ENCODE measurements around the gene SETD7.

Gene SETD7

DNA sequence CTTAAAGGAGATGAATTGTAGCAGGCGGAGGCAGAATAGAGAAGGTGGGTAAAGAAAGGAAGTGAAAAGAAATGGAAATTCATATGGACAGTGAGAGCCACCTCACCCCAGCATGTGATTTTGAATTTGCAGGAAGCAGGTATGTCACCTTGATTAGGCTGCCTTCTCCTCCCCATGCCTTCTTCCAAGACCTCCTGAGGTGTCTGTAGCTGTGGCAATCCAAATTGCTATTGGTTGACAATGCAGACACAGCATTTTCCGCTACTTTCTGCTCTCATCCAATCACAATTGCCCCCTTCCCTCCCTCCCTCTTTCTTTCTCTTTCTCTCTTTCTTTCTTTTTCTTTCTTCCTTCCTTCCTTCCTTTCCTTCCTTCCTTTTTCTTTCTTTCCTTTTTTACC lies 63.6 kb downstream of the SETD7 start:
- TF ChIP-seq, protein P1, sequence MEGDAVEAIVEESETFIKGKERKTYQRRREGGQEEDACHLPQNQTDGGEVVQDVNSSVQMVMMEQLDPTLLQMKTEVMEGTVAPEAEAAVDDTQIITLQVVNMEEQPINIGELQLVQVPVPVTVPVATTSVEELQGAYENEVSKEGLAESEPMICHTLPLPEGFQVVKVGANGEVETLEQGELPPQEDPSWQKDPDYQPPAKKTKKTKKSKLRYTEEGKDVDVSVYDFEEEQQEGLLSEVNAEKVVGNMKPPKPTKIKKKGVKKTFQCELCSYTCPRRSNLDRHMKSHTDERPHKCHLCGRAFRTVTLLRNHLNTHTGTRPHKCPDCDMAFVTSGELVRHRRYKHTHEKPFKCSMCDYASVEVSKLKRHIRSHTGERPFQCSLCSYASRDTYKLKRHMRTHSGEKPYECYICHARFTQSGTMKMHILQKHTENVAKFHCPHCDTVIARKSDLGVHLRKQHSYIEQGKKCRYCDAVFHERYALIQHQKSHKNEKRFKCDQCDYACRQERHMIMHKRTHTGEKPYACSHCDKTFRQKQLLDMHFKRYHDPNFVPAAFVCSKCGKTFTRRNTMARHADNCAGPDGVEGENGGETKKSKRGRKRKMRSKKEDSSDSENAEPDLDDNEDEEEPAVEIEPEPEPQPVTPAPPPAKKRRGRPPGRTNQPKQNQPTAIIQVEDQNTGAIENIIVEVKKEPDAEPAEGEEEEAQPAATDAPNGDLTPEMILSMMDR (IDR thresholded peaks at IDR 0.05; ENCODE audit: low read depth, low read length): no peak
- TF ChIP-seq MYC (IDR thresholded peaks at IDR 0.05; ENCODE audit: low read depth, low read length) (no peak), POLR2A (IDR thresholded peaks at IDR 0.05; ENCODE audit: extremely low read depth, insufficient read length) (no peak)
- TF ChIP-seq, protein P2, sequence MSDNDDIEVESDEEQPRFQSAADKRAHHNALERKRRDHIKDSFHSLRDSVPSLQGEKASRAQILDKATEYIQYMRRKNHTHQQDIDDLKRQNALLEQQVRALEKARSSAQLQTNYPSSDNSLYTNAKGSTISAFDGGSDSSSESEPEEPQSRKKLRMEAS (IDR thresholded peaks at IDR 0.05; ENCODE audit: low read depth, low read length): no peak
- no peak for DNase-seq (ENCODE audit: low read depth)
- no peak overlapping the region for H3K4me3 ChIP-seq (ENCODE audit: low read depth, low read length)

DNA sequence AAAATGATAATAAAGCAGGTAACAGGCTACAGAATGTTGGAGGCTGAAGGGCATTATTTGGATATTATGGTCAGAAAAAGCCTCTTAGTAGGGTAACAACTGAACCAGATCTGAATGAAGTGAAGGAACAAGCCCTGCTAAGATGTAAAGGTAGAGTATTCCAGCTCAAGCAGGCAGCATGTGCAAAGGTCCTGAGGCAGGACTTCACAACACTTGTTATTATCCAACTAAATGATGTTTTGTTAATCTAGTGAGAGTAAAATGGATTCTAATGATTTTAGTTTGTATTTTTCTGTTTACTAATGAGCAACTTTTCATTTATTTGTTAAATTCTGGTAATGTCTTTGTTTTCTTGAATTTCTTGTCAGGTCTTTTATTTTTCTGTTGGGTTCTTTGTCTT lies 66.4 kb downstream of the SETD7 start:
- H3K4me3 ChIP-seq (ENCODE audit: low read depth, low read length): no peak overlapping the region
- TF ChIP-seq MYC (IDR thresholded peaks at IDR 0.05; ENCODE audit: low read depth, low read length): no peak
- TF ChIP-seq, protein P2 (IDR thresholded peaks at IDR 0.05; ENCODE audit: low read depth, low read length): no peak
- TF ChIP-seq, protein P1 (IDR thresholded peaks at IDR 0.05; ENCODE audit: low read depth, low read length): no peak
- TF ChIP-seq POLR2A (IDR thresholded peaks at IDR 0.05; ENCODE audit: extremely low read depth, insufficient read length): no peak
- DNase-seq (ENCODE audit: low read depth): no peak

DNA sequence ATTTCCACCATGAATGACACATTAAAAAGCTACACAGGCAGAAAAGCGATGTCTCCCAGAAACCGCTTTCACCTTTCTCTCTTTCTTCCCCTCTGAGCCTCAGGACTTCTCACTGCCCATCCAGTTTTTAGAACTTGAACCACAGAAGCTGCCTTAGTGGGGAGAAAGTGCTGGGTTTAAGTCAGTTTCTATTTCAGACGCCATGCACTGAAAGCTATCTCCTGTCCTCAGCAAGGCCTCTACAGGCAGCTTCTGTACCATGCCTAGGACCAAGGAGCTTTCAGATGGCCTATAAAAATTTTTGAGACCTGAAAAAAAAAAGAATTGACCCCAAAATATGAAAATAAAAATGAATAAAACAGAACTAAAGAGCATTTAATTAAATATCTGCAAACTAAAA lies 67.6 kb downstream of the SETD7 start:
- no peak for DNase-seq (ENCODE audit: low read depth)

DNA sequence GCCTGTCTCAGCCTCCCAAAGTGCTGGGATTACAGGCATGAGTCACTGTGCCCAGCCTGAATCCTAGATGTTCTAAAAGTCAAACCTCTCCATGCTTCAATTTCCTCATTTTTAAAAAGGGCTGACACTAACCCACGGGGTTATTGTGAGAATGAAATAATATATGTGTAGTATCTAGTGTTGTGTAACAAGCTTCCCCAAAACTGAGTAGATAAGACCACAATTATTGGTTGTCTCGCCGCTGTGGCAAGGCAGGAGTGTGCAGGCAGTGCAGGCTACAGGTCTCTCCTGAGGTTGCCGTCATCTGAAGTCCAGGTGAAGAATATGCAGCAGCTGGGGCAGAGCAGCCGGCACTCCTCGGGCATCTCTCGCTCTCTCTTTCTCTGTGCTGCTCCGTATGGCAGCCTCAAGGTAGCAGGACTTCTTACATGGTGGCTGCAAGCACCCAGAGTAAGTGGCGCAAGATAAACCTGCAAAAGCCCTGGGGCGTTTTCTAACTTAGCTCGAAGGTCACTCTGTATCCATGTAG lies 71.2 kb downstream of the SETD7 start:
- peak overlapping the region; percentile 11 for H3K4me3 ChIP-seq (ENCODE audit: low read depth, low read length)
- TF ChIP-seq MYC (IDR thresholded peaks at IDR 0.05; ENCODE audit: low read depth, low read length): no peak
- TF ChIP-seq, protein P2 (IDR thresholded peaks at IDR 0.05; ENCODE audit: low read depth, low read length): no peak
- TF ChIP-seq, protein P1 (IDR thresholded peaks at IDR 0.05; ENCODE audit: low read depth, low read length): no peak
- TF ChIP-seq POLR2A (IDR thresholded peaks at IDR 0.05; ENCODE audit: extremely low read depth, insufficient read length): no peak
- DNase-seq (ENCODE audit: low read depth): peak; percentile 78

More for the DNA sequence above, 67.6 kb downstream of the SETD7 start:
- TF ChIP-seq POLR2A (IDR thresholded peaks at IDR 0.05; ENCODE audit: extremely low read depth, insufficient read length): no peak
- TF ChIP-seq MYC (IDR thresholded peaks at IDR 0.05; ENCODE audit: low read depth, low read length): no peak
- TF ChIP-seq, protein P1 (IDR thresholded peaks at IDR 0.05; ENCODE audit: low read depth, low read length): no peak
- TF ChIP-seq, protein P2 (IDR thresholded peaks at IDR 0.05; ENCODE audit: low read depth, low read length): no peak
- no peak overlapping the region for H3K4me3 ChIP-seq (ENCODE audit: low read depth, low read length)

DNA sequence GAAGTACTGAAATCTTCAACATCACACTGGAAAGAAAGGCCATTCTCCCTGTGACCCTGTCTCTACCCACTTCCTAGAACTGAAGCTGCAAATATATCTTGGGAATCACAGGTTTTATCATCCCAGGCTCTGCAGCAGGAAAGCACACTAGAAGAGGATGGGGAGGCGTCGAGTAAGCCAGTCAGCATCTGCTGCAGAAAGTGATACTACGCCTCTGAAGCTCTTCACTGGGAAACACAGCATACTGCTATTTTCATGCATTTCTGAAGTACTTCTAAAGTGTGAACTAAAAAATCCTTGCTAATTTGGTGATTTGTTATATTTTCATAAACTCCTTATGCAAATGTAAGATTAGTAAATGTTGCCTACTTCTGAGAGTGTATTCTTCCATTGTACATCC lies 73.0 kb downstream of the SETD7 start:
- TF ChIP-seq MYC (IDR thresholded peaks at IDR 0.05; ENCODE audit: low read depth, low read length): no peak
- TF ChIP-seq, protein P1 (IDR thresholded peaks at IDR 0.05; ENCODE audit: low read depth, low read length): no peak
- TF ChIP-seq POLR2A (IDR thresholded peaks at IDR 0.05; ENCODE audit: extremely low read depth, insufficient read length): no peak
- TF ChIP-seq, protein P2 (IDR thresholded peaks at IDR 0.05; ENCODE audit: low read depth, low read length): no peak

More for the DNA sequence above, 73.0 kb downstream of the SETD7 start:
- H3K4me3 ChIP-seq (ENCODE audit: low read depth, low read length): no peak overlapping the region
- DNase-seq (ENCODE audit: low read depth): no peak

All from NB4 (cell line).